Panc1 (cell line): ENCODE measurements around the gene CRISPLD2. TPM values are rescaled to one million over a fixed set of nuclear protein-coding genes. Genes with fewer than 3 reads are reported as not detected.

Experiments used
- ATAC-seq: fragments of 200-7000 bp; cut with Tn5 transposase; 2 replicates; pipeline ENCODE4 v1.9.1; 2020; ENCODE audit warnings: mild to moderate bottlenecking, moderate library complexity
- BruUV-seq: library from RNA; stranded (reverse); fragments of 400-500 nt; replicated peaks from 2 replicates; lab custom pipeline; 2021; lab: Mats Ljungman, UMichigan
- CTCF ChIA-PET: fragments of 300-600 bp; sonication (Branson Sonifier 250); formaldehyde crosslinking; loops from one replicate; lab custom pipeline; 2022; ENCODE audit warnings: antibody characterized with exemption; lab: Charles Lee
- POLR2A ChIA-PET: fragments of 300-600 bp; sonication (Branson Sonifier 250); formaldehyde crosslinking; loops from one replicate; lab custom pipeline; 2022; ENCODE audit warnings: antibody characterized with exemption; lab: Charles Lee
- DNase-seq: peaks from one replicate; pipeline ENCODE4 v3.0.0-alpha.2; 2010; ENCODE audit warnings: low read depth, low spot score
- H3K27ac ChIP-seq: 2 replicates; pipeline ENCODE4 v1.5.1; 2011; ENCODE audit warnings: mild to moderate bottlenecking, low read length, inconsistent platforms
- H3K27me3 ChIP-seq: fragments of 200-500 bp; sonication (Bioruptor generic); 2 replicates; pipeline ENCODE4 v1.6.0; 2014; ENCODE audit warnings: low read length, inconsistent platforms; ENCODE audit not compliant: control insufficient read depth, insufficient read depth
- H3K36me3 ChIP-seq: fragments of 200-500 bp; sonication (Bioruptor generic); 2 replicates; pipeline ENCODE4 v1.5.1; 2014; ENCODE audit warnings: inconsistent platforms, mild to moderate bottlenecking, low read length, moderate library complexity; ENCODE audit not compliant: control insufficient read depth, insufficient read depth
- H3K4me1 ChIP-seq: 2 replicates; pipeline ENCODE4 v1.5.1; 2011; ENCODE audit warnings: inconsistent platforms, mild to moderate bottlenecking, low read length, moderate library complexity; ENCODE audit not compliant: control insufficient read depth, insufficient read depth
- H3K4me3 ChIP-seq, 2 experiments: 2 replicates each; pipeline ENCODE4 v1.5.1; 2011 to 2012; ENCODE audit warnings: low read depth in 2 of 2, low read length in 2 of 2, mild to moderate bottlenecking in 2 of 2, inconsistent platforms in 1 of 2, moderate library complexity in 1 of 2
- H3K9me3 ChIP-seq: fragments of 200-500 bp; sonication (Bioruptor generic); 2 replicates; pipeline ENCODE4 v1.5.1; 2014; ENCODE audit warnings: low read depth, mild to moderate bottlenecking, inconsistent platforms, low read length, moderate library complexity; ENCODE audit not compliant: control insufficient read depth, insufficient read depth
- CTCF ChIP-seq: fragments of 450-650 bp; IDR thresholded peaks from 2 replicates; pipeline ENCODE4 v1.5.1; 2017; ENCODE audit warnings: mild to moderate bottlenecking
- POLR2AphosphoS5 ChIP-seq: IDR thresholded peaks from 2 replicates; pipeline ENCODE4 v1.6.1; 2012; ENCODE audit warnings: mild to moderate bottlenecking, low read depth, low read length, moderate library complexity
- REST ChIP-seq, 2 experiments: IDR thresholded peaks; 2 replicates each; pipeline ENCODE4 v1.6.1; 2011 to 2012; ENCODE audit warnings: low read depth in 2 of 2, control low read depth in 1 of 2, low read length in 1 of 2, mild to moderate bottlenecking in 1 of 2, moderate library complexity in 1 of 2; ENCODE audit not compliant: insufficient read depth in 1 of 2
- SIN3A ChIP-seq: IDR thresholded peaks from 2 replicates; pipeline ENCODE4 v1.6.1; 2012; ENCODE audit warnings: low read depth, mild to moderate bottlenecking, low read length, moderate library complexity, borderline replicate concordance; ENCODE audit not compliant: insufficient read depth
- TCF7L2 ChIP-seq: IDR thresholded peaks from 2 replicates; pipeline ENCODE4 v1.6.1; 2011; ENCODE audit warnings: mild to moderate bottlenecking, low read depth, low read length, inconsistent platforms
- in situ Hi-C: cut with HindIII; loops from 2 replicates; pipeline ENCODE4 v1.10.0; 2016; ENCODE audit warnings: low sequenced_read_pairs, low pct_unique_long_range_greater_than_20kb
- intact Hi-C: fragments of 100-400 bp; cut with micrococcal nuclease; formaldehyde crosslinking; loops from one replicate; pipeline ENCODE4 v1.10.0; 2022; ENCODE audit not compliant: unreplicated experiment
- total RNA-seq: library from RNA; stranded (reverse); gene quantifications from one replicate; pipeline ENCODE4 v1.2.1, GENCODE V29; 2021; ENCODE audit not compliant: unreplicated experiment

The CRISPLD2 gene
- total RNA-seq, 1 experiment from 2014 or later, result 12.9 TPM

- no TSS peak for BruUV-seq
- ATAC-seq, result no peak
- no peak overlapping the region for H3K27ac ChIP-seq
- CTCF ChIA-PET, result no interaction called here
- H3K36me3 ChIP-seq, result no peaks in the 10 kb centered on the region
- DNase-seq, result no peak
- H3K9me3 ChIP-seq, result no peaks in the 10 kb centered on the region
- TF ChIP-seq REST (IDR thresholded peaks at IDR 0.05; ENCODE audit: insufficient read depth in 1 of 2, low read depth in 2 of 2, low read length in 1 of 2) (no peak), POLR2AphosphoS5 (no peak), TCF7L2 (no peak), SIN3A (no peak), CTCF (no peak)
- H3K27me3 ChIP-seq, result no peaks in the 10 kb centered on the region
- in situ Hi-C loops (no loop called here), intact Hi-C loops (no loop called here)
- POLR2A ChIA-PET, result no interaction called here
- H3K4me3 ChIP-seq, result no peak overlapping the region
- no peaks in the 10 kb centered on the region for H3K4me1 ChIP-seq
These were observed 25.2 kb upstream of the CRISPLD2 start for GRCh38 chr16:84794626-84795025.

GRCh38 chr16:84795329-84796053, 24.3 kb upstream of the CRISPLD2 start:
- no peak for ATAC-seq

More at GRCh38 chr16:84795329-84796053, 24.3 kb upstream of the CRISPLD2 start:
- in situ Hi-C loops (no loop called here), intact Hi-C loops (no loop called here)
- DNase-seq, result no peak
- no peaks in the 10 kb centered on the region for H3K36me3 ChIP-seq
- BruUV-seq, result no TSS peak
- POLR2A ChIA-PET, result no interaction called here
- no peaks in the 10 kb centered on the region for H3K4me1 ChIP-seq
- no peaks in the 10 kb centered on the region for H3K9me3 ChIP-seq
- H3K27me3 ChIP-seq, result no peaks in the 10 kb centered on the region
- CTCF ChIA-PET, result no interaction called here
- no peak overlapping the region for H3K27ac ChIP-seq
- TF ChIP-seq CTCF, result no peak
- no peak for TF ChIP-seq POLR2AphosphoS5
- TF ChIP-seq REST (IDR thresholded peaks at IDR 0.05; ENCODE audit: insufficient read depth in 1 of 2, low read depth in 2 of 2, low read length in 1 of 2), result no peak
- TF ChIP-seq SIN3A, result no peak
- TF ChIP-seq TCF7L2, result no peak
- H3K4me3 ChIP-seq, result no peak overlapping the region
